PFSK-1 (cell line): ENCODE data around the gene RGS14. TPM values are rescaled to one million over a fixed set of nuclear protein-coding genes. Genes with fewer than 3 reads are reported as not detected.

Experiments used
- FOXP2 ChIP-seq: optimal IDR thresholded peaks from 2 replicates; pipeline ENCODE3; 2011; ENCODE audit warnings: borderline replicate concordance, control low read depth, inconsistent platforms; ENCODE audit not compliant: insufficient read depth; ENCODE audit errors: extremely low read length, extremely low read depth
- POLR2AphosphoS5 ChIP-seq: IDR thresholded peaks from 2 replicates; pipeline ENCODE4 v1.6.1; 2012; ENCODE audit warnings: low read depth, mild to moderate bottlenecking, control low read depth, low read length, moderate library complexity
- REST ChIP-seq, 2 experiments: IDR thresholded peaks; 2 replicates each; pipeline versions ENCODE4 v1.6.1 to v1.8.0; 2011 to 2012; ENCODE audit warnings: low read depth in 2 of 2, low read length in 2 of 2, control low read depth in 1 of 2, inconsistent platforms in 1 of 2, mild to moderate bottlenecking in 1 of 2, moderate library complexity in 1 of 2; ENCODE audit not compliant: insufficient read depth in 1 of 2
- SIN3A ChIP-seq: IDR thresholded peaks from 2 replicates; pipeline ENCODE4 v1.6.1; 2012; ENCODE audit warnings: mild to moderate bottlenecking, low read length, moderate library complexity, borderline replicate concordance; ENCODE audit not compliant: insufficient read depth
- TAF1 ChIP-seq: IDR thresholded peaks from 2 replicates; pipeline ENCODE4 v1.6.1; 2012; ENCODE audit warnings: low read length, control low read depth, borderline replicate concordance; ENCODE audit not compliant: insufficient read depth
- polyA plus RNA-seq: library from polyadenylated mRNA; unstranded; fragments of >200 nt; gene quantifications from one replicate; pipeline ENCODE4 v1.2.1, GENCODE V29; 2012; ENCODE audit warnings: low read depth, missing spikeins; ENCODE audit not compliant: insufficient read length

The RGS14 gene
- 35.0 TPM for polyA plus RNA-seq

GRCh38 chr5:177357459-177358351 lies at the start of gene RGS14:
Gene RGS14 (plus strand): TSS chr5:177357924. CDS start chr5:177358025, 101 bp downstream.
- TF ChIP-seq POLR2AphosphoS5 (no peak), SIN3A (0 out of 2 replicates have a peak, but pooled peaks have one; percentile 13), FOXP2 (peak; percentile 72), REST (IDR thresholded peaks at IDR 0.05; ENCODE audit: insufficient read depth in 1 of 2, low read depth in 2 of 2, low read length in 2 of 2) (no peak), TAF1 (no peak)

GRCh38 chr5:177308740-177309139 lies 49.0 kb upstream of the RGS14 start:
- TF ChIP-seq SIN3A (no peak), FOXP2 (no peak), REST (IDR thresholded peaks at IDR 0.05; ENCODE audit: insufficient read depth in 1 of 2, low read depth in 2 of 2, low read length in 2 of 2) (no peak), POLR2AphosphoS5 (no peak), TAF1 (no peak)

- TF ChIP-seq REST (IDR thresholded peaks at IDR 0.05; ENCODE audit: insufficient read depth in 1 of 2, low read depth in 2 of 2, low read length in 2 of 2) (no peak), FOXP2 (peak; percentile 70)
These were observed 48.2 kb upstream of the RGS14 start for GRCh38 chr5:177309351-177310191.

GRCh38 chr5:177310332-177310731 lies 47.4 kb upstream of the RGS14 start:
- no peak for TF ChIP-seq TAF1
- no peak for TF ChIP-seq REST (IDR thresholded peaks at IDR 0.05; ENCODE audit: insufficient read depth in 1 of 2, low read depth in 2 of 2, low read length in 2 of 2)
- TF ChIP-seq POLR2AphosphoS5 = no peak
- no peak for TF ChIP-seq SIN3A
- no peak for TF ChIP-seq FOXP2
